Measurements from ENCODE around the gene CD34.

CD34 gene

DNA sequence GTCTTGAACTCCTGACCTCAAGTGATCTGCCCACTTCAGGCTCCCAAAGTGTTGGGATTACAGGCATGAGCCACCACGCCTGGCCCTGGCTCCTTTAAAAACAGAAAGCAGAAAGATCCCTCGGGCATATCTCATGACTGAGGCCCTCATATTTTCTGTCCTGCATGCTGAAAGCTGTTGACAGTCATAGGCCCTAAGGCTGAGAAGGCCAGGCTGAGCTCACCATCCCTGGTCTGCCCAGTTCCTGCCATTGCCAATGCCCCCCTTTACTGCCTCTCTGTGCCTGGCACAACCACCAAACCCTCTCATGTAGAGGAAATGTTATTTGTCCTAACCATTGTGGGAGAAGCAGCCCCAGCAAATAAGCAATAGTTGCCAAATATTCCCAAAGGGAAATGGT lies 12.7 kb downstream of the CD34 start:
- peaks cover 11% of the 10 kb centered on the region for H3K4me1 ChIP-seq (ENCODE audit: low read length)
- H3K27ac ChIP-seq (ENCODE audit: low read length) = no peak overlapping the region
- H3K79me2 ChIP-seq (ENCODE audit: low read length) = no peaks in the 10 kb centered on the region
- no peak overlapping the region for H3K9ac ChIP-seq (ENCODE audit: low read length)
- no peak overlapping the region for H2AFZ ChIP-seq (ENCODE audit: low read depth, low read length)
- no peak for TF ChIP-seq EZH2phosphoT487 (IDR thresholded peaks at IDR 0.05; ENCODE audit: low read depth)
- TF ChIP-seq CTCF (IDR thresholded peaks at IDR 0.05; ENCODE audit: low read depth, low read length) = no peak
- H3K4me3 ChIP-seq (ENCODE audit: low read length) = no peak overlapping the region
- no peaks in the 10 kb centered on the region for H3K9me3 ChIP-seq (ENCODE audit: insufficient read depth, low read length)
- H3K4me2 ChIP-seq (ENCODE audit: low read length) = no peak overlapping the region
- no peaks in the 10 kb centered on the region for H3K27me3 ChIP-seq (ENCODE audit: low read depth, low read length)
- H4K20me1 ChIP-seq (ENCODE audit: insufficient read depth, low read length) = no peaks in the 10 kb centered on the region
- H3K36me3 ChIP-seq (replicated peaks; ENCODE audit: low read depth, low read length) = no peaks in the 10 kb centered on the region

DNA sequence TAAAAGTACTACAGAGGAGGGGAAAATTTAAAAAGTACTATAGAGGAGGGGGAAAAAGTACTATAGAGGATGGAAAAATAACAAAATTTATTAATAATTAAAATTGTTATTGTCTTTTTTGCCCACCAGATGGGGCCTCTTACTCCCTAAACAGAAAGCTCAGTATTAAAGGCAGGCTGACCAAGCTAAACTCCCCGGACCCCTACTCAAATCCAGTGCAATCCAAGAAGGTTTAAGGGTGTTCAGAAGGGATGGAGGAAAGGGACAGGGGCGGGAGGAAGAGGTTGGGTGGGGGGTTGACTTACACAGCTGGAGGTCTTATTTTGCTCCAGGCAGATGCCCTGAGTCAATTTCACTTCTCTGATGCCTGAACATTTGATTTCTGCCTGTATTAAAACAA lies 13.7 kb downstream of the CD34 start:
- no peaks in the 10 kb centered on the region for H3K79me2 ChIP-seq (ENCODE audit: low read length)
- H2AFZ ChIP-seq (ENCODE audit: low read depth, low read length) = peak overlapping the region; percentile 15; the same call in 1 of the 2 replicates
- H4K20me1 ChIP-seq (ENCODE audit: insufficient read depth, low read length) = no peaks in the 10 kb centered on the region
- TF ChIP-seq EZH2phosphoT487 (IDR thresholded peaks at IDR 0.05; ENCODE audit: low read depth) (no peak), CTCF (IDR thresholded peaks at IDR 0.05; ENCODE audit: low read depth, low read length) (peak; percentile 56)
- H3K27me3 ChIP-seq (ENCODE audit: low read depth, low read length) = no peaks in the 10 kb centered on the region
- no peak overlapping the region for H3K4me3 ChIP-seq (ENCODE audit: low read length)
- H3K9ac ChIP-seq (ENCODE audit: low read length) = peak overlapping the region; percentile 1; the same call in 1 of the 2 replicates
- peak overlapping the region; percentile 18 for H3K4me2 ChIP-seq (ENCODE audit: low read length)
- H3K9me3 ChIP-seq (ENCODE audit: insufficient read depth, low read length) = no peaks in the 10 kb centered on the region
- H3K27ac ChIP-seq (ENCODE audit: low read length) = no peak overlapping the region
- H3K36me3 ChIP-seq (replicated peaks; ENCODE audit: low read depth, low read length) = no peaks in the 10 kb centered on the region
- H3K4me1 ChIP-seq (ENCODE audit: low read length) = peaks cover 11% of the 10 kb centered on the region

DNA sequence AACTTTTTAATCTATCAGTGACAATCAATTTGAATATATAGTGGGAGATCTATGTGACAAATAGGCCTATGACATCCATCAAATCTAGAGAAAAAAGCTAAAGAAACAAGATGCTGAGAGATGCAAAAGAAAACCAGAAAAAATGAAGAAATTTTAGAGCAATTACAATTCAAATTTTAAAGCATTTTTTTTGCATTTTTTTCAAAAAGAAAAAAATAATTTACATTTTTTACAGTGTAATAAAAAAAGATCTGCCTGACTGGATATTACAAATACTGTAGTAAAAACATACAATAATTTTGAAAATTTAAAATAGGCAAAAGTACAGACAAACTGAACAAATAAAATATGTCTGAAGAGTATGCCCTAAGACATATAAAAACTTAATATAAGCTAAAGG lies 14.4 kb downstream of the CD34 start:
- H3K27ac ChIP-seq (ENCODE audit: low read length) = no peak overlapping the region
- H4K20me1 ChIP-seq (ENCODE audit: insufficient read depth, low read length) = no peaks in the 10 kb centered on the region
- no peak overlapping the region for H3K4me3 ChIP-seq (ENCODE audit: low read length)
- H3K9me3 ChIP-seq (ENCODE audit: insufficient read depth, low read length) = no peaks in the 10 kb centered on the region
- no peaks in the 10 kb centered on the region for H3K79me2 ChIP-seq (ENCODE audit: low read length)
- no peak overlapping the region for H3K9ac ChIP-seq (ENCODE audit: low read length)
- TF ChIP-seq CTCF (IDR thresholded peaks at IDR 0.05; ENCODE audit: low read depth, low read length) (no peak), EZH2phosphoT487 (IDR thresholded peaks at IDR 0.05; ENCODE audit: low read depth) (no peak)
- no peak overlapping the region for H3K4me2 ChIP-seq (ENCODE audit: low read length)
- H2AFZ ChIP-seq (ENCODE audit: low read depth, low read length) = no peak overlapping the region
- peaks cover 11% of the 10 kb centered on the region for H3K4me1 ChIP-seq (ENCODE audit: low read length)
- no peaks in the 10 kb centered on the region for H3K27me3 ChIP-seq (ENCODE audit: low read depth, low read length)
- no peaks in the 10 kb centered on the region for H3K36me3 ChIP-seq (replicated peaks; ENCODE audit: low read depth, low read length)

DNA sequence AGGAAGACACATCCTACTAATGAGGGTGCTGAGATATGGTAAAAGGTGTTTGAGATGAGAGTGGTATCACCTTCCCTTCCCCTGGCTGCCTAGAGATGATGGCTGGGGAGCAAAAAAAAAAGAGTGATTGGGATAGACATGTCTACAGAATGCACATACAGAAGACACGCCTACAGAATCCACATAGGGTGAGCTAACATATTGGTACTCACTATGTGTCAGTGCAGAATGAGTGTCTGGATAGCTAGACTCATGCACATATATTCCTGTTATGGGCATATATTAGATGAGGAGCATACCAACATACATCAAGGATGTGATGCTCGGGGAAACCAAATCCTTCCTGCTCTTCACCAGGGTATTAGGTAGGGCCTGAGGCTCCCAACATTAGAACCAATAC lies 16.2 kb downstream of the CD34 start:
- TF ChIP-seq EZH2phosphoT487 (IDR thresholded peaks at IDR 0.05; ENCODE audit: low read depth) (no peak), CTCF (IDR thresholded peaks at IDR 0.05; ENCODE audit: low read depth, low read length) (no peak)
- Histone ChIP-seq H3K4me3 (ENCODE audit: low read length) (no peak overlapping the region), H3K27ac (ENCODE audit: low read length) (no peak overlapping the region), H3K4me1 (ENCODE audit: low read length) (peaks cover 25% of the 10 kb centered on the region), H3K36me3 (replicated peaks; ENCODE audit: low read depth, low read length) (no peaks in the 10 kb centered on the region), H4K20me1 (ENCODE audit: insufficient read depth, low read length) (no peaks in the 10 kb centered on the region), H2AFZ (ENCODE audit: low read depth, low read length) (no peak overlapping the region), H3K9ac (ENCODE audit: low read length) (no peak overlapping the region), H3K4me2 (ENCODE audit: low read length) (no peak overlapping the region), H3K9me3 (ENCODE audit: insufficient read depth, low read length) (no peaks in the 10 kb centered on the region), H3K79me2 (ENCODE audit: low read length) (no peaks in the 10 kb centered on the region), H3K27me3 (ENCODE audit: low read depth, low read length) (no peaks in the 10 kb centered on the region)
